Dedifferentiated amniotic fluid mesenchymal stem cell (primary cell): ENCODE results near the gene DYNLRB1.
A peak's percentile ranks its signal among the peaks of the same experiment; 100 is the strongest.
"Not testable (repeated sequence)": the region's sequence is repeated elsewhere in the genome, so short reads cannot be mapped to it uniquely, and the experiment has no call there.

Source experiments
- DNase-seq: peaks from one replicate; pipeline ENCODE4 v3.0.0-alpha.2; 2016; ENCODE audit errors: extremely low spot score

The DYNLRB1 gene

GRCh38 chr20:34516247-34517113 is at the start of gene DYNLRB1:
DYNLRB1 (plus strand) TSS chr20:34516422; CDS start chr20:34516459, 37 bp downstream.
- peak; percentile 98 for DNase-seq

GRCh38 chr20:34468951-34469350 is 47.3 kb upstream of the DYNLRB1 start:
- no peak for DNase-seq

- DNase-seq: peak; percentile 40
These were observed 43.8 kb upstream of the DYNLRB1 start for GRCh38 chr20:34472246-34472925.

GRCh38 chr20:34473262-34473883 is 42.8 kb upstream of the DYNLRB1 start:
- DNase-seq: no peak

GRCh38 chr20:34475979-34476736 is 40.1 kb upstream of the DYNLRB1 start:
- DNase-seq: no peak

- no peak for DNase-seq
These were observed 36.6 kb upstream of the DYNLRB1 start for GRCh38 chr20:34479627-34480026.

GRCh38 chr20:34482154-34482553 is 34.1 kb upstream of the DYNLRB1 start:
- not testable (repeated sequence) for DNase-seq

GRCh38 chr20:34483585-34484220 is 32.5 kb upstream of the DYNLRB1 start:
- DNase-seq: not testable (repeated sequence)

GRCh38 chr20:34485068-34485634 is 31.1 kb upstream of the DYNLRB1 start:
- DNase-seq: no peak

- DNase-seq: no peak
These were observed 24.8 kb upstream of the DYNLRB1 start for GRCh38 chr20:34491226-34491931.

GRCh38 chr20:34491932-34492509 is 24.2 kb upstream of the DYNLRB1 start:
- no peak for DNase-seq

GRCh38 chr20:34493646-34494045 is 22.6 kb upstream of the DYNLRB1 start:
- DNase-seq: no peak

- DNase-seq: no peak
These were observed 20.9 kb upstream of the DYNLRB1 start for GRCh38 chr20:34495307-34495706.

- no peak for DNase-seq
These were observed 20.3 kb upstream of the DYNLRB1 start for GRCh38 chr20:34495916-34496315.

GRCh38 chr20:34497596-34497995 is 18.6 kb upstream of the DYNLRB1 start:
- not testable (repeated sequence) for DNase-seq

- DNase-seq: no peak
These were observed 15.4 kb upstream of the DYNLRB1 start for GRCh38 chr20:34500823-34501222.

- DNase-seq: no peak
These were observed 9.7 kb upstream of the DYNLRB1 start for GRCh38 chr20:34506480-34506879.

GRCh38 chr20:34507702-34508413 is 8.4 kb upstream of the DYNLRB1 start:
- no peak for DNase-seq

- DNase-seq: no peak
These were observed 5.6 kb upstream of the DYNLRB1 start for GRCh38 chr20:34510575-34510974.
